Right renal cortex interstitium (tissue), 3 donors: Measurements from ENCODE around the gene DENND4B. TPM values are rescaled to one million over a fixed set of nuclear protein-coding genes. Genes with fewer than 3 reads are reported as not detected.
"Not testable (repeated sequence)": the region's sequence is repeated elsewhere in the genome, so short reads cannot be mapped to it uniquely, and the experiment has no call there.

Experiments
- DNase-seq, 3 donors: peaks; one replicate each; pipeline ENCODE4 v3.0.0-alpha.2; 2013; ENCODE audit warnings: low read depth in 3 of 3, low spot score in 2 of 3
- polyA plus RNA-seq, 3 donors: library from polyadenylated mRNA; unstranded; fragments of 120-200 nt; gene quantifications; one replicate each; pipeline ENCODE4 v1.2.1, GENCODE V29; 2013; ENCODE audit not compliant: insufficient read length in 3 of 3

DENND4B gene, protein sequence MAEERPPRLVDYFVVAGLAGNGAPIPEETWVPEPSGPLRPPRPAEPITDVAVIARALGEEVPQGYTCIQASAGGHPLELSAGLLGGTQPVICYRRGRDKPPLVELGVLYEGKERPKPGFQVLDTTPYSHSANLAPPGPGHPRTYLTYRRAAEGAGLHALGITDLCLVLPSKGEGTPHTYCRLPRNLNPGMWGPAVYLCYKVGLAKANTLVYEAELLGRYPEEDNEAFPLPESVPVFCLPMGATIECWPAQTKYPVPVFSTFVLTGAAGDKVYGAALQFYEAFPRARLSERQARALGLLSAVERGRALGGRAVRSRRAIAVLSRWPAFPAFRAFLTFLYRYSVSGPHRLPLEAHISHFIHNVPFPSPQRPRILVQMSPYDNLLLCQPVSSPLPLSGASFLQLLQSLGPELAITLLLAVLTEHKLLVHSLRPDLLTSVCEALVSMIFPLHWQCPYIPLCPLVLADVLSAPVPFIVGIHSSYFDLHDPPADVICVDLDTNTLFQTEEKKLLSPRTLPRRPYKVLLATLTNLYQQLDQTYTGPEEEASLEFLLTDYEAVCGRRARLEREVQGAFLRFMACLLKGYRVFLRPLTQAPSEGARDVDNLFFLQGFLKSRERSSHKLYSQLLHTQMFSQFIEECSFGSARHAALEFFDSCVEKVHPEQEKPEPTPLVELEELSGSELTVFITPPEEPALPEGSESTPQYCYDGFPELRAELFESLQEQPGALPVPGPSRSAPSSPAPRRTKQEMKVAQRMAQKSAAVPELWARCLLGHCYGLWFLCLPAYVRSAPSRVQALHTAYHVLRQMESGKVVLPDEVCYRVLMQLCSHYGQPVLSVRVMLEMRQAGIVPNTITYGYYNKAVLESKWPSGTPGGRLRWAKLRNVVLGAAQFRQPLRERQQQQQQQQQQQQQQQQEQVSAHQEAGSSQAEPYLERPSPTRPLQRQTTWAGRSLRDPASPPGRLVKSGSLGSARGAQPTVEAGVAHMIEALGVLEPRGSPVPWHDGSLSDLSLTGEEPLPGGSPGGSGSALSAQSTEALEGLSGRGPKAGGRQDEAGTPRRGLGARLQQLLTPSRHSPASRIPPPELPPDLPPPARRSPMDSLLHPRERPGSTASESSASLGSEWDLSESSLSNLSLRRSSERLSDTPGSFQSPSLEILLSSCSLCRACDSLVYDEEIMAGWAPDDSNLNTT (N-terminal part only)
- 10 to 100 TPM; 24.5 to 27.2 (median 25.2) TPM for polyA plus RNA-seq

DNA sequence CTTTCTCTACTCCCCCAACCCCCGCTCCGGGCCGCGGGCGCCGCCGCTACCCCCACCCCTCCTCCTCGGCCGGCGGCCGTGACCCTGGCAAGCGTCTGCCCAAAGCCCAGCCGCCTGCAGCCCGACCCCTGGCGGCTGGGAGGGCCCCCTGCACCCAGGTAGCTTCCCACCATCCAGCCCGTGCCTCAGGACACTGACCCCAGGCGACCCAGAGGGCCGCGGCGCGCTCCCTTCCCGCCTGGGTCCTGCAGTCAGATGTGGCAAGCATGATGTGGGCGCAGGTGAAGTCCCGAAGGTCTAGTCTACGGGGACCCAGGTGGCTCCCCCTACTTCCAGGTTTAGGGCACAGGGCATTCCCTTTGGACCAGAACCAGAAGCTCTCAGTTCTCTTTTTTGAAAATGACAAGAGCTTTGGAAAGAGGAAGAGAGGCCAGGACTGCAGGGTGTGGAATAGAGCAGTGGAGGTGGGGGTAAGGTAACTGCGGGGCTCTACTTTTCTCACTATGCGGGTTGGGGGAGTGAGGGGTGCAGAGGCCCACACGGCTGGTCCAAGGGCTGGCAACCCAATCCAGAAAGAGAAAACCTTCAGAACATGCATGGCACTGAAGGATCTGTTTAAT is at the start of gene DENND4B:
Gene DENND4B (minus strand): TSS at position 97 of the 620 bp plus-strand sequence. CDS start 2,344 bp downstream, outside the sequence.
- peak in 1 of 3 donors; percentile 47 for DNase-seq

GRCh38 chr1:153995640-153996039 is 49.1 kb upstream of the DENND4B start:
- DNase-seq, result no peak

DNA sequence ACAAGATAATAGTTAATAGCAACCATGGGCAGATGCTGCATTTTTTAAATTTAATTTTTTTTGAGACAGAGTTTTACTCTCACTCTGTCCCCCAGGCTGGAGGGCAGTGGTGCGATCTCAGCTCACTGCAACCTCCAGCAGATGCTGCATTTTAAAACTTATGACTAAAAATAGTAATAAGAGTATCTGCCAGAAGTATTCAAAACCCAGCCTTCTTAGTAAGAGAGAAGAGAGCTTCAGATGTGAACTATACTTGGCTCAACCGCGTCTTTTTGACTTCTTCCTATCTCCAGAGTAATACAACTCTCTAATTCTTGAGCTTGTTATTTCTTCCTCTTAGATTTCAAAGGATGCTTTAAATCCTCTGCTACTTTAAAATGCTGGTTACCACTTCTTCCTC is 48.7 kb upstream of the DENND4B start:
- DNase-seq, result no peak

GRCh38 chr1:153991806-153992205 is 45.3 kb upstream of the DENND4B start:
- DNase-seq, result no peak

GRCh38 chr1:153991151-153991630 is 44.7 kb upstream of the DENND4B start:
- DNase-seq, result no peak

DNA sequence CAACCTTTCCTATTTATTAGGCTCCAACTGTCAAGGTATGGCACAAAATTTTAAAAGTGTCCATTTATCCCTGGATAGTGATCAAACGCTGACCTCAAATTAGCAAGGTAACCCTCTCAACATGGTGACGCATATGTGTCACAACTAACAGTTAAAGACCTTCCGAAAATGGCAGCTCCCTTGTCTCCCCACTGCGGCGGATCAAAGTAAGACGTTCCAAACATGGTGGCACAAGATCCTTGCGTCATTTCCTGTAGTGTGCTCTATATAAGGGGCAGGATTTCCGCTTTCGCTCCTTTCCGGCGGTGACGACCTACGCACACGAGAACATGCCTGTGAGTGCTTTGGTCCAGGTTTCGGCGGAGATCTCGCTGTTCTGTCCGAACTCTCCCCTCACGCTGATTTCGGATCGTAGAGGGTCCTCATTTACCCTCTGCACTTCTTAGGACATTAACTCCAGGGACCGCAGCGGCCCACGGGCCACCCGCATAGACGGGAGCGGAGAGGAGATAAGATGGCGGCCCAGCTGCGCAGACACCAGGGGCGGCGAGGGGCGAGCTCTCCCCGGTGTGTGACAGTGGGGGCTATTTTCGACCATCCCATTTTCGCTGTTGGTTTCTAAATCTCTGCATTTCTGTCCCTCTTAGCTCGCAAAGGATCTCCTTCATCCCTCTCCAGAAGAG is 44.1 kb upstream of the DENND4B start, which contains the start of gene RPS27:
Gene RPS27 (plus strand): TSS at position 295 of the 683 bp plus-strand sequence. CDS start 35 bp downstream, at position 330.
- peak; percentile 97 to 98 (median 98) for DNase-seq

GRCh38 chr1:153987621-153988020 is 41.1 kb upstream of the DENND4B start:
- DNase-seq, result no peak

GRCh38 chr1:153985941-153986761 is 39.6 kb upstream of the DENND4B start, which contains the start of gene RAB13:
RAB13 (minus strand) TSS chr1:153986339; CDS start chr1:153986236, 103 bp downstream.
- peak in 2 of 3 donors; percentile 72 to 78 for DNase-seq

- DNase-seq, result no peak
These were observed 38.9 kb upstream of the DENND4B start for GRCh38 chr1:153985341-153985912.

DNA sequence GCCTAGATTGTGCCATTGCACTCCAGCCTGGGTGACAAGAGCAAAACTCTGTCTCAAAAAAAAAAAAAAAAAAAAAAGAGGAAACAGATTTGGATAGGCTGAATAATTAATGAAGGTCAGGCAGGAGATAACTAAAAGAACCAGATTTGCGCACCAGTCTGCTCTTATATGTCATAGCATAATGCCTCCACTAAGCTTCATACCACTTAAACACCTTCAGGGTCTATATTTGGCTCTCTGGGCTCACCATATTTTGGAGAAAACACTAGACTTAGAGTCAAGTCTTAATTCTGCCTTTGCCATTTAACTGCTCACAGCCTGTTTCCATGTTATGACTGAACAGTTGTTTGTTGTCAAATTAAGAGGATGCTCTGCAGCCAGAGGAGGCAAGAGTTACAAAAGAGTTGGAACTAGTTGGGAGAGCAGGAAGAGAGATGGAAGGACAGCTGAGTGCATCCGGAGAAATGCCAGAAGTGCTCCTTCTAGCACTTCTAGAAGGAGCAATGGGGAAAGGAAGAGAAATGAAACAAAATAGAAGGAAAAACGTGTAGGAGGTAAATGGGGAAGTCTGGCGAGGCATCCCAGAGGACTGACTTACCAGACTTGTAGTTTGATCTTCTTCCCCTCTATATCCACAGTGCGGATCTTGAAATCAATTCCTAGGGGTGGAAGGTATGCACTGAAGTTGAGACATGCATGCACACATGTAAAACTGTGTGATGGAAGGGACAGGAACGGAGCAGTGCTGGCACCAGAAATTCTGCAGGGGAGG is 37.8 kb upstream of the DENND4B start:
- DNase-seq, result no peak

- not testable (repeated sequence) for DNase-seq
These were observed 35.2 kb upstream of the DENND4B start for GRCh38 chr1:153981735-153982134.

DNA sequence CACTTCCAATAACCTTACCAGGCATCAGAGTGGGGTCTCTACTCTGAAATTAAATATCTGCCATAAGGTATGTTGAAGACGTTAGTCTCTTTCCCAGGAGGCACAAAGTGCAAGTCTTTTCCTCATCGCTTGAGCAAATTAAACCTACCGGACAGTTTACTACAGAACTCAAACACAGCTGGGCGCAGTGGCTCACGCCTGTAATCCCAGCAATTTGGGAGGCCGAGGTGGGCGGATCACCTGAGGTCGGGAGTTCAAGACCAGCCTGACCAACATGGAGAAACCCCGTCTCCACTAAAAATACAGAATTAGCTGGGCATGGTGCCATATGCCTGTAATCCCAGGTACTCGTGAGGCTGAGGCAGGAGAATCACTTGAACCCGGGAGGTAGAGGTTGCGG is 32.6 kb upstream of the DENND4B start:
- DNase-seq, result not testable (repeated sequence)

DNA sequence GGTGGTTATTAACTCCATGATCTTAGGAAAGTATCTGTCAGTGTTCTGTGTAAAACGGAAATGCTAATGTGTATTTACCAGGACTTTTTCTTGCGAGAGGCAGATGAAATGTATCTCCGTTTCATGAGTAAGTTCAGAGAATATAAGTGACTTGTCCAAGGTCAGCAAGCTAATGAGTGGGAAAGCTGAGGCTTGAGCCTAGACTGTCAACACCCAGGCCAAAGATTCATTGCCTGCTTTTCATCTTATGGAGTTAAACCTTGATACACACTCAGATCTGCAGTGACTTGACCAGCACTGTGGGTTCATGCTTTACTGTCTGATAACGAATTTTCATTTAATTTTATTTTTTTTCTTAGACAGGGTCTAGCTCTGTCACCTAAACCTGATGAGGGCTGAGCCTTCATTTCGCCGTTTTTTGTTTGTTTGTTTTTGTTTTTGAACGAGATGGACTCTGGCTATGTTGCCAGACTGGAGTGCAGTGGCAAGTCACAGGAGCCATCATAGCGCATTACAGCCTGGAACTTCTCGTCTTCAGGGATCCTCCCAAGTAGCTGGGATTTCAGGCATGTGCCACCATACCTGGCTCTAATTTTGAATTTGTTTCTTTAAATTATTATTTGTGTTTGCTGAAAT is 31.9 kb upstream of the DENND4B start:
- DNase-seq, result no peak

- no peak for DNase-seq
These were observed 31.0 kb upstream of the DENND4B start, which contains the start of gene JTB for GRCh38 chr1:153977250-153978240. JTB (minus strand) TSS chr1:153977674; CDS start chr1:153977252, 422 bp downstream.

DNA sequence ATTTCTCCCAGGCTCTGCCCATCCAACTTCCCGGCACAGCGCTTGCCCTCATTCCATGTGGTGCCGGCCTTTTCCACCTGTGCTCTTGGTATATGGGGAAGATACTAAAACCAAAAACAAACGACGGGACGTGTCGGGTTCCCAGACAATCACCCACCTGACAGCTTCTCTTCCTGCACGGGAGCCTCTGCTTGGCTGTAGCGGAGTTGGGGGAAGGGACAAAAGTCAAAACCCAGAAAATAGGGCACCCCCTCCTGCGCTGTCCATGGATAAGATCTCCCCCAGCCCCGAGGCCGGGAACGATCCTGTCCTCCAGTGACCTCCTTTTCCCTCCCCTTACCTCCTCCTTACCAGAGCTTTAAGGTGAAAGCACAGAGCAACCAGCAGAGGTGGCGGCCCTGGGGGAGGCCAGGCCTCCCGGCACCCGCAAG is 30.3 kb upstream of the DENND4B start:
- DNase-seq, result no peak
